SJSA1 (cell line): Measurements from ENCODE around the gene ADGRA1. TPM values are rescaled to one million over a fixed set of nuclear protein-coding genes. Genes with fewer than 3 reads are reported as not detected.

ENCODE experiments used
- DNase-seq, 2 experiments: peaks; one replicate each; pipeline ENCODE4 v3.0.0-alpha.2; 2015 to 2020; ENCODE audit warnings: low spot score in 2 of 2, low read depth in 1 of 2
- H3K27ac ChIP-seq: fragments of 250-450 bp; sonication (Bioruptor Pico); 2 replicates; pipeline ENCODE4 v1.5.1; 2020; ENCODE audit warnings: mild to moderate bottlenecking, moderate library complexity
- H3K27me3 ChIP-seq: fragments of 250-450 bp; sonication (Bioruptor Pico); replicated peaks from 2 replicates; pipeline ENCODE4 v1.5.1; 2020; ENCODE audit warnings: mild to moderate bottlenecking, moderate library complexity
- H3K36me3 ChIP-seq: fragments of 250-450 bp; sonication (Bioruptor Pico); 2 replicates; pipeline ENCODE4 v1.5.1; 2020; ENCODE audit warnings: mild to moderate bottlenecking
- H3K4me1 ChIP-seq: fragments of 250-450 bp; sonication (Bioruptor Pico); replicated peaks from 2 replicates; pipeline ENCODE4 v1.6.1; 2021; ENCODE audit warnings: mild to moderate bottlenecking
- H3K4me3 ChIP-seq: fragments of 250-450 bp; sonication (Bioruptor Pico); 2 replicates; pipeline ENCODE4 v1.5.1; 2020; ENCODE audit warnings: mild to moderate bottlenecking
- H3K9me3 ChIP-seq: fragments of 250-450 bp; sonication (Bioruptor Pico); replicated peaks from 2 replicates; pipeline ENCODE4 v1.5.1; 2020; ENCODE audit warnings: mild to moderate bottlenecking
- total RNA-seq: library from RNA; depleted of rRNA; stranded (reverse); fragments of >200 nt; shearing (Covaris generic); gene quantifications from 2 replicates; pipeline ENCODE4 v1.2.3, GENCODE V29; 2014

Gene ADGRA1
- total RNA-seq, 1 experiment from 2014 or later, result not detected

GRCh38 chr10:133075346-133076137, 12.2 kb upstream of the ADGRA1 start:
- H3K27me3 ChIP-seq, result peaks cover 11% of the 10 kb centered on the region; the same call in 1 of the 2 replicates
- no peak for DNase-seq
- no peaks in the 10 kb centered on the region for H3K9me3 ChIP-seq
- H3K27ac ChIP-seq, result no peak overlapping the region
- no peak overlapping the region for H3K4me3 ChIP-seq
- no peaks in the 10 kb centered on the region for H3K4me1 ChIP-seq
- no peaks in the 10 kb centered on the region for H3K36me3 ChIP-seq

- H3K36me3 ChIP-seq, result no peaks in the 10 kb centered on the region
- peaks cover 5% of the 10 kb centered on the region; the same call in 1 of the 2 replicates for H3K27me3 ChIP-seq
- H3K27ac ChIP-seq, result no peak overlapping the region
- H3K4me1 ChIP-seq, result no peaks in the 10 kb centered on the region
- no peak overlapping the region for H3K4me3 ChIP-seq
- H3K9me3 ChIP-seq, result no peaks in the 10 kb centered on the region
- DNase-seq, result no peak
Measured at GRCh38 chr10:133076274-133077038, 11.3 kb upstream of the ADGRA1 start.

DNA sequence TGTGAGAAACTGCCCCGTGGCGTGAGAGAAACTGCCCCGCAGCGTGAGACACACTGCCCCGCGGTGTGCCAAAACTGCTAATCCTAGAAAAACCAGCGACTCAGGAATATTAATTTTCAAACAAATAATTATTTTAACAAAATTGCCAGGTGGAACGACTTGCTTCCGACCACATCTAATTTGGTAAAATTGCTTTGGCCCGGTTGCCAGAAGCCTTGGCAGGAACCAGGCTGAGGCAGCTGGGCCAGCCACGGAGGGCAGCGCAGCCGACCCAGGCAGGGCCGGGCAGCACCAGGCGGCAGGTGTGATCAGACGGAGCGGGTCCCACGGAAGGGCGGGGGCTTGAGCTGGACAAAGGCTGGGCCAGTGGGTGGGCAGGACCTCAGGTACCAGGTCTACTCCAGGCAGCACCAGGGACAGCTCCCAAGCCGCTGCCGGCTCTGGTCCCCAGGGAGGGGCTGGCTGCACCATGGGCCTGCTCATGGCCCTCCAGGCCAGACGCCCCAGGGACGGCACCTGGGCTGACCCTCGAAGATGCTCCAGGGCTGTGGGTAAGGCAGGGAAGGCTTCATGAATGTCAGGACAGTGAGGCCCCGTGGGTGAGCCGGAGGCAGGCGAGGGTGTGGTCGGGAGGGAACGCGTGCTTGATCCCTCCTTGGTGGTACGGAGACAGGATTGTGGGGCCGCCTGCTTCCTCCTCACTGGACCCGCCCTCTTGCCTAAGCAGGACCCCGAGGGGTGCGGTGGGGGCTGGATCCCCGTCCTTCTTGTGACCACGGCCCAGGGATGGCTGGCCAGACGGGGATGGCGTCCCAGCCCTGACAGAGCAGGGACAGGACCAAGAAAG, 7.7 kb upstream of the ADGRA1 start:
- Histone ChIP-seq H3K36me3 (no peaks in the 10 kb centered on the region), H3K9me3 (no peaks in the 10 kb centered on the region), H3K4me1 (no peaks in the 10 kb centered on the region), H3K27ac (no peak overlapping the region), H3K4me3 (no peak overlapping the region), H3K27me3 (peaks cover 20% of the 10 kb centered on the region; the same call in 1 of the 2 replicates)
- no peak for DNase-seq

DNA sequence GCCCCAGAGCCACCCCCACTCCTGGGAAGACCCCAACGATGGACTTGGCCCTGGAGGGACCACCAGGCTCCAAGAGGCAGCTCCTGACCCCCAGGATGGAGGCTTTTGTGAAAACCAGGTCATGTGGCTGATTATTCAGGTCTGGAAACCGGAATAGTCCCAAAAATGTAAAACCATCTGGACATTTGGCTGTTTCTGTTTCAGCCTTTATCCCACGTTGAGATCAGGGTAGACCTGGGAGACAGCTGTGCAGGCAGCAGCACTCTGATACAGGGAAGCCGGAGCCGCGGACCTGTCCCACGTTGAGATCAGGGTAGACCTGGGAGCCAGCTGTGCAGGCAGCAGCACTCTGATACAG, 7.1 kb upstream of the ADGRA1 start:
- no peak for DNase-seq
- Histone ChIP-seq H3K4me1 (no peaks in the 10 kb centered on the region), H3K27me3 (peaks cover 25% of the 10 kb centered on the region; the same call in 1 of the 2 replicates), H3K27ac (no peak overlapping the region), H3K36me3 (no peaks in the 10 kb centered on the region), H3K4me3 (no peak overlapping the region), H3K9me3 (no peaks in the 10 kb centered on the region)

GRCh38 chr10:133081636-133082035, 6.1 kb upstream of the ADGRA1 start:
- no peaks in the 10 kb centered on the region for H3K36me3 ChIP-seq
- H3K9me3 ChIP-seq, result no peaks in the 10 kb centered on the region
- H3K27ac ChIP-seq, result no peak overlapping the region
- DNase-seq, result no peak
- H3K4me1 ChIP-seq, result no peaks in the 10 kb centered on the region
- peaks cover 30% of the 10 kb centered on the region for H3K27me3 ChIP-seq
- H3K4me3 ChIP-seq, result no peak overlapping the region

DNA sequence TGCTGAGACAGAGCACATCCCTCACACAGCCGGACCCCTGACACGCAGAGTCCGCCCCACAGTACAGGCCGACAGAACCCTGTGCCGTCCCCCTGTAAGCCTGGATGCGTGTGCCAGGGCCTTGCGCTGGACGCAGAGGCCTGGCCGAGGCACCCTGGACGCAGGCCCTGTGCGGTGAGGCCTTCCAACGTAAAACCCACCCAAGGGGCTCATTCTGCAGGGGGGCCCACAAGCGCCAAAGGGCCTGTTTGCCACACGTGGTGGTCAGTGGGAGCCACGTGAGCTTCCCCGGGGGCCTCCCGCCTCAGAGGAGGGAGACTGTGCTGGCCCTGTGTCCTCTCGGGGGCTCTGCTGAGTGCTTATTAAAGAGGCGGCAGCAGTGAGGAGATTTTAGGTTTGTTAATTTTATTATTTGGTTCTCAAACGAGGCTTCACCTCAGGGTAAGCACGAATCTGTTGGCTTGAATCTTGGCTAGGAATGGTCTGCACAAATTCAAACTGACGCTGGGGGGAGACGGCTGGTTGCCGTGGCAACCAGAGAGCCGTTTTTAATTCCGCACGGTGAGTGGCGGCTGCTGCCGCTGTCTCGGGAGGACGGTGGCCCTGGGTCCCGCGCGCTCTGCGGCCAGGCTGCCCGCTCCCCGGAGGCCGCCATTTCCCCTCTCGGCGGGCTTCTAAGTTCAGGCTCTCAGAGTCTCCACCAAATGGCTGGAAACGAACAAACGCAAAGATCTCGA, 4.9 kb upstream of the ADGRA1 start:
- DNase-seq, result no peak
- peaks cover 42% of the 10 kb centered on the region for H3K27me3 ChIP-seq
- no peak overlapping the region for H3K4me3 ChIP-seq

GRCh38 chr10:133083422-133084100, 4.2 kb upstream of the ADGRA1 start:
- peaks cover 49% of the 10 kb centered on the region for H3K27me3 ChIP-seq

More for the DNA sequence above, 4.9 kb upstream of the ADGRA1 start:
- Histone ChIP-seq H3K4me1 (no peaks in the 10 kb centered on the region), H3K36me3 (no peaks in the 10 kb centered on the region), H3K27ac (no peak overlapping the region), H3K9me3 (no peaks in the 10 kb centered on the region)

DNA sequence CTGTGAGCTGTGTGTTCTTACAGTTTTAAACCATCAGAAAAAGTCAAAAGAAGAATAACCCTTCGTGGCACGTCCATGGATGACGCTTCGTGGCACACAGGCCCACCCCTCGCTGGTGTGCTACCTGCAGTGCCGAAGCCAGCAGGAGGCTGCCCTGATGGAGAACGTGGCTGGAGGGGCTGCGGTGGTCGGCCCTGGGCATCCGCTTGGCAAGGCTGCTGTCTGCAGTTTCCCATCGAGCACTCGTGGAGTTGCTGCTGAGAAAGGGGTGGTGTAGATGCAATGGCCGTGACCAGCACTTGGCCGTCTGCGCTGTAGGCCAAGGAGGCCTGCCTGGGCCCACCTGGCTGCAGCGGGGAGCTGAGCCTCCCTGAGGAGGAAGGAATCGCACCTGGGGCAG, 3.2 kb upstream of the ADGRA1 start:
- peaks cover 58% of the 10 kb centered on the region for H3K27me3 ChIP-seq
- no peaks in the 10 kb centered on the region for H3K36me3 ChIP-seq
- no peak overlapping the region for H3K27ac ChIP-seq
- no peaks in the 10 kb centered on the region for H3K4me1 ChIP-seq
- H3K4me3 ChIP-seq, result no peak overlapping the region
- H3K9me3 ChIP-seq, result no peaks in the 10 kb centered on the region
- no peak for DNase-seq

More at GRCh38 chr10:133083422-133084100, 4.2 kb upstream of the ADGRA1 start:
- H3K27ac ChIP-seq, result no peak overlapping the region
- no peak overlapping the region for H3K4me3 ChIP-seq
- H3K9me3 ChIP-seq, result no peaks in the 10 kb centered on the region
- no peak for DNase-seq
- H3K4me1 ChIP-seq, result no peaks in the 10 kb centered on the region
- H3K36me3 ChIP-seq, result no peaks in the 10 kb centered on the region

DNA sequence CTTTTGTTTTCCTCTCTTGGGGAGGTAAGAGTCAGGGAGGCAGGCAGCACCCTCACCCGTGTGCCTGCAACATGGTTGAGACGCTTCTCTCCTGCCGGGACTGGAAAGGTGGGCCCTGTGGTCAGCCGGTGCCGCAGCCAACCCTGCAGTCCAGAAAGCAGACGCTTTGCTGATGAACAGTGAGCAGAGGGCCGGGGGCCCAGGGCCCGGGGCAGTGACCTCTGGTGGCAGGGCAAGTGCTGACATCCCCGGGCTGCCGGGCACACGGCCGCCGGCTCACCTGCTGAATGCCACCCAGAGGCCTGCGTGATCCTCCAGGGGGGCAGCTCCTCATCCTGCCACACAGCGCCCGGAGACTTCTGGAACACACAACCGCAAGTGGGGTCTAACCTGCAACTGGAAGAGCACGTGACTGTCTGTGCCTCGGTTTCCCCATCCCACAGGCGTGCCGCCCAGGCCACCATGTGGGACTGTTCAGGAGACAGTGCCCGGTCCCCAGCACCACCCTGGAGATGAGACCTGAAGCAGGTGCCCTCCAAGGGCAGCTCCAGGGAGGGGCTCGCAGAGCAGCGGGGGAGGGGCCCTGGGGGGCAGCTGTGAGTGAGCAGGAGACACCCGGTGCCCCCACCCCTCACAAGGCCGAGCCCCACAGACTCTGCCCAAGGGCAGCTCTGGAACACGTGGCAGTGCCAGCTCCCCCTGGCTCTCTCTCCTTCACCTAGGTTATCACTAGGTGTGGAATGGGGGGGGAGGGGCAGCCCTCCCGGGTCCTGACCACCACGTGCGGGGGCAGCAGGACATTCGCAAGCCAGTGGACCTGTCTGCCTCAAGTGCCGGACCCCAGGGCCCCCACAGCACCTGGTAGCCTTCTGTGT, 2.2 kb upstream of the ADGRA1 start:
- Histone ChIP-seq H3K27me3 (peaks cover 67% of the 10 kb centered on the region), H3K9me3 (no peaks in the 10 kb centered on the region), H3K36me3 (no peaks in the 10 kb centered on the region), H3K4me3 (no peak overlapping the region), H3K27ac (no peak overlapping the region), H3K4me1 (no peaks in the 10 kb centered on the region)
- DNase-seq, result no peak

DNA sequence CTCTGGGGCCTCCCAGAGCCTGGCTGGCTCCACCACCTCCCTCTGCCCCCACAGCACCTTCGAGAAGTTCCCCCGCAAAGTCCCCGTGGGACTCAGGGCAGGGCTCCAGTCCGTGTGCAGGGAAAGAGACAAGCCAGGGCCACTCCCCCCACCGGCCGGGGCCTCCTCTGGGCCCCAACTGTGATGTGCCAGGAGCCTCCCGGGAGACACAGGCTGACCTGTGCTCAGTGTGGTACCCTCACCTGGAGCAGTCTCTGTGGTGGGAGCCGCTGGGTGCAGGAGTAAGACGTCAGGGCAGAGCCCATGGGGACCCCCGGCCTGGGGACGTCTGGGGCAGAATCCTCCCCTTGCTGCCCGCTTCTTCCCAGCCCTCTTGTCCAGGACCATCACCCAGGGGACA, 1.5 kb upstream of the ADGRA1 start:
- Histone ChIP-seq H3K4me1 (no peaks in the 10 kb centered on the region), H3K27me3 (peaks cover 73% of the 10 kb centered on the region), H3K36me3 (no peaks in the 10 kb centered on the region), H3K9me3 (no peaks in the 10 kb centered on the region), H3K27ac (no peak overlapping the region), H3K4me3 (no peak overlapping the region)
- no peak for DNase-seq

GRCh38 chr10:133087045-133087678, 562 bp upstream of the ADGRA1 start:
- peaks cover 82% of the 10 kb centered on the region for H3K27me3 ChIP-seq
- H3K9me3 ChIP-seq, result no peaks in the 10 kb centered on the region
- no peaks in the 10 kb centered on the region for H3K4me1 ChIP-seq
- no peak overlapping the region for H3K4me3 ChIP-seq
- H3K27ac ChIP-seq, result no peak overlapping the region
- no peak for DNase-seq
- no peaks in the 10 kb centered on the region for H3K36me3 ChIP-seq
